Stomach (tissue), 4 donors: ENCODE measurements around the gene MCM5.

Experiments
- CTCF ChIP-seq, 7 experiments: fragments of 450-650 bp in 4 of 7; fragments of 200-600 bp in 3 of 7; sonication (generic) in 3 of 7; IDR thresholded peaks; one replicate each; pipeline ENCODE4 v1.5.1; 2016 to 2019; ENCODE audit warnings: antibody characterized with exemption in 7 of 7, control low read depth in 2 of 7, mild to moderate bottlenecking in 1 of 7
- EP300 ChIP-seq: sonication (generic); formaldehyde crosslinking; IDR thresholded peaks from one replicate; pipeline ENCODE4 v1.6.1; 2017; ENCODE audit warnings: antibody characterized with exemption
- POLR2A ChIP-seq, 4 donors: fragments of 450-650 bp; IDR thresholded peaks; one replicate each; pipeline ENCODE4 v1.6.1; 2016; ENCODE audit warnings: antibody characterized with exemption in 4 of 4, control low read depth in 2 of 4, mild to moderate bottlenecking in 1 of 4, moderate library complexity in 1 of 4
- POLR2AphosphoS5 ChIP-seq, 3 donors: sonication (generic); formaldehyde crosslinking; IDR thresholded peaks; one replicate each; pipeline ENCODE4 v1.6.1; 2016; ENCODE audit warnings: antibody characterized with exemption in 3 of 3

GRCh38 chr22:35473971-35474370, 74.0 kb downstream of the MCM5 start:
- no peak for TF ChIP-seq CTCF (IDR thresholded peaks at IDR 0.05)
- TF ChIP-seq POLR2A (IDR thresholded peaks at IDR 0.05), result no peak
- no peak for TF ChIP-seq EP300
- TF ChIP-seq POLR2AphosphoS5 (IDR thresholded peaks at IDR 0.05), result no peak
